ENCODE results near the gene NOP10. TPM values are rescaled to one million over a fixed set of nuclear protein-coding genes. Genes with fewer than 3 reads are reported as not detected.

The NOP10 gene
- total and polyA plus RNA-seq, 2 donors (not counting 1 experiment from before 2014, with no cell fraction given), result 68.2 to 133 TPM

DNA sequence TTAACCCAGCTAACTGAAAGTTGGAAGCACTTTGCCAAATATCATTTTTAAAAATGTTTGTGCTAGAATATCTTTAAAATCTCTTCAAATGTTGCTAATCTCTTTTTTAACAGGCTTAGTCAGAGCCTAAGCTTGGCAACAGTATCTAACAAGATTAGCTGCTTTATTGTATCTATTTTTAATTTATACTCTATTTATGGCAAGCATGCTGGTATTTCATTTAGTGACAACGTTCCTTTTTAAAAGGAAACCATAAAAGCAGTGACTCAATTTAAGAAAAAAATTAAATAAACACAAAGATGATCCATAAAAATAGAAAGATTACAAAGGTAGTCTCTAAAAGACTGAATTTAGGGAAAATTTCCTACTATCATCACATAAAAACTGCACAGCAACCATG, 45.9 kb downstream of the NOP10 start:
- intact Hi-C loops (cut with micrococcal nuclease), result no loop called here
- H3K4me3 ChIP-seq (ENCODE audit: control extremely low read depth in 1 of 5, extremely low read depth in 1 of 5, insufficient read depth in 1 of 5, low read depth in 2 of 5, low read length in 4 of 5), result no peak overlapping the region
- H4K20me1 ChIP-seq (ENCODE audit: control insufficient read depth, insufficient read depth, low read length, poor library complexity, severe bottlenecking), result peaks cover 80% of the 10 kb centered on the region
- no peaks in the 10 kb centered on the region for H3K9me3 Mint-ChIP-seq (ENCODE audit: insufficient read depth)
- no peaks in the 10 kb centered on the region for H3K27me3 ChIP-seq (replicated peaks in 1 of 4; ENCODE audit: control extremely low read depth in 1 of 4, control insufficient read depth in 3 of 4, insufficient read depth in 4 of 4, low read length in 3 of 4)
- H3K27ac Mint-ChIP-seq, result no peak overlapping the region
- no peak overlapping the region for H3K9ac ChIP-seq (ENCODE audit: low read length)
- no CpG with 5 or more reads among the region's 1 CpG for WGBS (ENCODE audit: insufficient coverage)
- ChIA-PET CTCF (no interaction called here), POLR2A (no interaction called here)
- H3K9me3 ChIP-seq (ENCODE audit: control extremely low read depth in 1 of 3, control insufficient read depth in 2 of 3, insufficient read depth in 1 of 3, low read length in 2 of 3), result no peaks in the 10 kb centered on the region
- peak overlapping the region; percentile 0 for H3K4me2 ChIP-seq (replicated peaks; ENCODE audit: low read depth, low read length, poor library complexity, severe bottlenecking)
- H3K4me3 Mint-ChIP-seq, result no peak overlapping the region
- no peak overlapping the region for H2AFZ ChIP-seq (ENCODE audit: insufficient read depth, low read depth, low read length, poor library complexity, severe bottlenecking)
- no peak for ATAC-seq (ENCODE audit: low read depth)
- H3K4me1 ChIP-seq (ENCODE audit: control insufficient read depth in 2 of 2, insufficient read depth in 2 of 2, low read length in 2 of 2), result peaks cover 6 to 15% of the 10 kb centered on the region in 2 donors
- H3K27me3 Mint-ChIP-seq, result no peaks in the 10 kb centered on the region
- no peak for DNase-seq
- peaks cover 93% of the 10 kb centered on the region for H3K79me2 ChIP-seq (ENCODE audit: control insufficient read depth, insufficient read depth, low read length)
- H3K4me1 Mint-ChIP-seq, result peaks cover 43% of the 10 kb centered on the region
- no peak overlapping the region for H3K27ac ChIP-seq (ENCODE audit: low read length in 2 of 2)
- H3K36me3 ChIP-seq (replicated peaks in 1 of 2; ENCODE audit: control extremely low read depth in 1 of 2, control insufficient read depth in 1 of 2, extremely low read depth in 1 of 2, insufficient read depth in 2 of 2, low read length in 1 of 2), result peaks cover 0 to 10% of the 10 kb centered on the region in 2 experiments
- no peak for TF ChIP-seq EZH2 (IDR thresholded peaks at IDR 0.05; ENCODE audit: borderline replicate concordance, insufficient read depth, low read depth, low read length, poor library complexity, severe bottlenecking)
- TF ChIP-seq, protein P1, sequence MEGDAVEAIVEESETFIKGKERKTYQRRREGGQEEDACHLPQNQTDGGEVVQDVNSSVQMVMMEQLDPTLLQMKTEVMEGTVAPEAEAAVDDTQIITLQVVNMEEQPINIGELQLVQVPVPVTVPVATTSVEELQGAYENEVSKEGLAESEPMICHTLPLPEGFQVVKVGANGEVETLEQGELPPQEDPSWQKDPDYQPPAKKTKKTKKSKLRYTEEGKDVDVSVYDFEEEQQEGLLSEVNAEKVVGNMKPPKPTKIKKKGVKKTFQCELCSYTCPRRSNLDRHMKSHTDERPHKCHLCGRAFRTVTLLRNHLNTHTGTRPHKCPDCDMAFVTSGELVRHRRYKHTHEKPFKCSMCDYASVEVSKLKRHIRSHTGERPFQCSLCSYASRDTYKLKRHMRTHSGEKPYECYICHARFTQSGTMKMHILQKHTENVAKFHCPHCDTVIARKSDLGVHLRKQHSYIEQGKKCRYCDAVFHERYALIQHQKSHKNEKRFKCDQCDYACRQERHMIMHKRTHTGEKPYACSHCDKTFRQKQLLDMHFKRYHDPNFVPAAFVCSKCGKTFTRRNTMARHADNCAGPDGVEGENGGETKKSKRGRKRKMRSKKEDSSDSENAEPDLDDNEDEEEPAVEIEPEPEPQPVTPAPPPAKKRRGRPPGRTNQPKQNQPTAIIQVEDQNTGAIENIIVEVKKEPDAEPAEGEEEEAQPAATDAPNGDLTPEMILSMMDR (IDR thresholded peaks at IDR 0.05), result no peak

DNA sequence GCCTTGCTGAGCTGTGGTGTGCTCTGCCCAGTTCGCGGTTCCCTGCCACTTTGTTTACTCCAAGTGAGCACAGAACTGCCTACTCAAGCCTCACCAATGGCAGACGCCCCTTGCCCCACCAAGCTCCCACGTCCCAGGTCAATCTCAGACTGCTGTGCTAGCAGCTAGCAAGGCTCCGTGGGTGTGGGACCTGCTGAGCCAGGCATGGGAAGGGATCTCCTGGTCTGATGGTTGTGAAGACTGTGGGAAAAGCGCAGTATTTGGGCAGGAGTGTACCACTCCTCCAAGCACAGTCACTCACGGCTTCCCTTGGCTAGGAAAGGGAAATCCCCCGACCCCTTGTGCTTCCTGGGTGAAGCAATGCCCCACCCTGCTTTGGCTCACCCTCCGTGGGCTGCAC, 50.3 kb downstream of the NOP10 start:
- Mint-ChIP-seq H3K9me3 (ENCODE audit: insufficient read depth) (no peaks in the 10 kb centered on the region), H3K4me1 (peaks cover 22% of the 10 kb centered on the region), H3K27me3 (no peaks in the 10 kb centered on the region), H3K4me3 (no peak overlapping the region), H3K27ac (no peak overlapping the region)
- ATAC-seq (ENCODE audit: low read depth) (no peak), DNase-seq (no peak)
- no peak overlapping the region for H3K9ac ChIP-seq (ENCODE audit: low read length)
- peaks cover 0 to 6% of the 10 kb centered on the region in 2 experiments for H3K36me3 ChIP-seq (replicated peaks in 1 of 2; ENCODE audit: control extremely low read depth in 1 of 2, control insufficient read depth in 1 of 2, extremely low read depth in 1 of 2, insufficient read depth in 2 of 2, low read length in 1 of 2)
- no peak overlapping the region for H2AFZ ChIP-seq (ENCODE audit: insufficient read depth, low read depth, low read length, poor library complexity, severe bottlenecking)
- WGBS (ENCODE audit: insufficient coverage), result 94% methylated on average over 5 of the region's 9 CpGs
- H3K4me1 ChIP-seq (ENCODE audit: control insufficient read depth in 2 of 2, insufficient read depth in 2 of 2, low read length in 2 of 2), result peaks cover 4% of the 10 kb centered on the region in 2 donors
- ChIA-PET CTCF (interaction anchor here (0.9 kb wide), 1 partner anchor 51 kb away, joined by 3 read pairs; the partner anchor contains the start of genes NOP10 and NUTM1), POLR2A (interaction anchor here (0.6 kb wide), 1 partner anchor 50 kb away, joined by 6 read pairs; the partner anchor contains the start of gene NOP10)
- H3K9me3 ChIP-seq (ENCODE audit: control extremely low read depth in 1 of 3, control insufficient read depth in 2 of 3, insufficient read depth in 1 of 3, low read length in 2 of 3), result no peaks in the 10 kb centered on the region
- TF ChIP-seq, protein P1 (IDR thresholded peaks at IDR 0.05), result no peak
- TF ChIP-seq EZH2 (IDR thresholded peaks at IDR 0.05; ENCODE audit: borderline replicate concordance, insufficient read depth, low read depth, low read length, poor library complexity, severe bottlenecking), result no peak
- H3K27me3 ChIP-seq (replicated peaks in 1 of 4; ENCODE audit: control extremely low read depth in 1 of 4, control insufficient read depth in 3 of 4, insufficient read depth in 4 of 4, low read length in 3 of 4), result no peaks in the 10 kb centered on the region
- H3K4me3 ChIP-seq (ENCODE audit: control extremely low read depth in 1 of 5, extremely low read depth in 1 of 5, insufficient read depth in 1 of 5, low read depth in 2 of 5, low read length in 4 of 5), result no peak overlapping the region
- H4K20me1 ChIP-seq (ENCODE audit: control insufficient read depth, insufficient read depth, low read length, poor library complexity, severe bottlenecking), result peaks cover 45% of the 10 kb centered on the region
- intact Hi-C loops (cut with micrococcal nuclease), result no loop called here
- no peak overlapping the region for H3K27ac ChIP-seq (ENCODE audit: low read length in 2 of 2)
- H3K79me2 ChIP-seq (ENCODE audit: control insufficient read depth, insufficient read depth, low read length), result peaks cover 74% of the 10 kb centered on the region
- no peak overlapping the region for H3K4me2 ChIP-seq (replicated peaks; ENCODE audit: low read depth, low read length, poor library complexity, severe bottlenecking)

Small RNAs within 50 kb of the gene (small RNA-seq; reads per million reads assigned to genes)
- gene MIR1233-1 (ENCODE audit: insufficient read length, low read depth, low replicate concordance) (not detected), gene RF00019 (ENCODE audit: insufficient read length, low read depth, low replicate concordance) (not detected)

Other genes with a start within 250 kb of the NOP10 start
- gene EMC7, start 241.3 kb downstream of the NOP10 start, total RNA-seq, result 28.8 and 29.9 TPM in 2 replicates
- 18.4 and 23.3 TPM in 2 replicates for gene EMC7, start 241.3 kb downstream of the NOP10 start, polyA plus RNA-seq
- gene PGBD4, start 241.1 kb downstream of the NOP10 start, total RNA-seq, result 5.2 and 5.6 TPM in 2 replicates
- 2.5 and 4.9 TPM in 2 replicates for gene PGBD4, start 241.1 kb downstream of the NOP10 start, polyA plus RNA-seq
- 54.8 and 57.8 TPM in 2 replicates for gene KATNBL1, start 133.0 kb downstream of the NOP10 start, total RNA-seq
- gene KATNBL1, start 133.0 kb downstream of the NOP10 start, polyA plus RNA-seq, result 22.1 and 35.8 TPM in 2 replicates
- gene EMC4, start 118.1 kb downstream of the NOP10 start, total RNA-seq, result 60.7 and 63.1 TPM in 2 replicates
- 49.1 and 52.3 TPM in 2 replicates for gene EMC4, start 118.1 kb downstream of the NOP10 start, polyA plus RNA-seq
- 141 and 156 TPM in 2 replicates for gene SLC12A6, start 5.4 kb downstream of the NOP10 start, total RNA-seq
- 75.8 and 85.2 TPM in 2 replicates for gene SLC12A6, start 5.4 kb downstream of the NOP10 start, polyA plus RNA-seq
- gene NUTM1, start 179 bp upstream of the NOP10 start, total RNA-seq, result not detected in 2 replicates
- not detected in 2 replicates for gene NUTM1, start 179 bp upstream of the NOP10 start, polyA plus RNA-seq
- 64.2 and 68.1 TPM in 2 replicates for gene LPCAT4, start 24.1 kb upstream of the NOP10 start, total RNA-seq
- gene LPCAT4, start 24.1 kb upstream of the NOP10 start, polyA plus RNA-seq, result 76.3 and 76.4 TPM in 2 replicates
- gene GOLGA8A, start 94.7 kb upstream of the NOP10 start, total RNA-seq, result 248 and 252 TPM in 2 replicates
- gene GOLGA8A, start 94.7 kb upstream of the NOP10 start, polyA plus RNA-seq, result 114 and 156 TPM in 2 replicates
- 75.5 and 77.1 TPM in 2 replicates for gene GOLGA8B, start 240.5 kb upstream of the NOP10 start, total RNA-seq
- gene GOLGA8B, start 240.5 kb upstream of the NOP10 start, polyA plus RNA-seq, result 200 and 426 TPM in 2 replicates